ENCODE measurements around the gene DMAC2L.
"Not testable (repeated sequence)": the region's sequence is repeated elsewhere in the genome, so short reads cannot be mapped to it uniquely, and the experiment has no call there.

The DMAC2L gene

GRCh38 chr14:50364792-50365191 lies 52.7 kb downstream of the DMAC2L start:
- H3K4me3 ChIP-seq (ENCODE audit: low read depth, low read length): no peak overlapping the region
- DNase-seq (ENCODE audit: low read depth): no peak
- TF ChIP-seq CTCF (IDR thresholded peaks at IDR 0.05; ENCODE audit: low read depth, low read length, missing control alignments): no peak

GRCh38 chr14:50365572-50365971 lies 53.4 kb downstream of the DMAC2L start:
- DNase-seq (ENCODE audit: low read depth): not testable (repeated sequence)

GRCh38 chr14:50366115-50366514 lies 54.0 kb downstream of the DMAC2L start:
- no peak for TF ChIP-seq CTCF (IDR thresholded peaks at IDR 0.05; ENCODE audit: low read depth, low read length, missing control alignments)

More at GRCh38 chr14:50365572-50365971, 53.4 kb downstream of the DMAC2L start:
- not testable (repeated sequence) for H3K4me3 ChIP-seq (ENCODE audit: low read depth, low read length)

GRCh38 chr14:50366589-50366988 lies 54.5 kb downstream of the DMAC2L start:
- H3K4me3 ChIP-seq (ENCODE audit: low read depth, low read length): no peak overlapping the region
- no peak for DNase-seq (ENCODE audit: low read depth)
- TF ChIP-seq CTCF (IDR thresholded peaks at IDR 0.05; ENCODE audit: low read depth, low read length, missing control alignments): no peak

More at GRCh38 chr14:50366115-50366514, 54.0 kb downstream of the DMAC2L start:
- no peak overlapping the region for H3K4me3 ChIP-seq (ENCODE audit: low read depth, low read length)
- DNase-seq (ENCODE audit: low read depth): no peak

GRCh38 chr14:50371546-50371945 lies 59.4 kb downstream of the DMAC2L start:
- no peak overlapping the region for H3K4me3 ChIP-seq (ENCODE audit: low read depth, low read length)
- no peak for DNase-seq (ENCODE audit: low read depth)
- TF ChIP-seq CTCF (IDR thresholded peaks at IDR 0.05; ENCODE audit: low read depth, low read length, missing control alignments): no peak

- H3K4me3 ChIP-seq (ENCODE audit: low read depth, low read length): no peak overlapping the region
- TF ChIP-seq CTCF (IDR thresholded peaks at IDR 0.05; ENCODE audit: low read depth, low read length, missing control alignments): no peak
- no peak for DNase-seq (ENCODE audit: low read depth)
Measured at GRCh38 chr14:50373959-50374358, 61.8 kb downstream of the DMAC2L start.

- TF ChIP-seq CTCF (IDR thresholded peaks at IDR 0.05; ENCODE audit: low read depth, low read length, missing control alignments): no peak
- H3K4me3 ChIP-seq (ENCODE audit: low read depth, low read length): no peak overlapping the region
- DNase-seq (ENCODE audit: low read depth): no peak
Measured at GRCh38 chr14:50375760-50376159, 63.6 kb downstream of the DMAC2L start.

Data from GM12864 (cell line).